ENCODE measurements around the gene NBAS.

GRCh38 chr2:15271276-15271675, 289.9 kb downstream of the NBAS start:
- TF ChIP-seq, protein P1, sequence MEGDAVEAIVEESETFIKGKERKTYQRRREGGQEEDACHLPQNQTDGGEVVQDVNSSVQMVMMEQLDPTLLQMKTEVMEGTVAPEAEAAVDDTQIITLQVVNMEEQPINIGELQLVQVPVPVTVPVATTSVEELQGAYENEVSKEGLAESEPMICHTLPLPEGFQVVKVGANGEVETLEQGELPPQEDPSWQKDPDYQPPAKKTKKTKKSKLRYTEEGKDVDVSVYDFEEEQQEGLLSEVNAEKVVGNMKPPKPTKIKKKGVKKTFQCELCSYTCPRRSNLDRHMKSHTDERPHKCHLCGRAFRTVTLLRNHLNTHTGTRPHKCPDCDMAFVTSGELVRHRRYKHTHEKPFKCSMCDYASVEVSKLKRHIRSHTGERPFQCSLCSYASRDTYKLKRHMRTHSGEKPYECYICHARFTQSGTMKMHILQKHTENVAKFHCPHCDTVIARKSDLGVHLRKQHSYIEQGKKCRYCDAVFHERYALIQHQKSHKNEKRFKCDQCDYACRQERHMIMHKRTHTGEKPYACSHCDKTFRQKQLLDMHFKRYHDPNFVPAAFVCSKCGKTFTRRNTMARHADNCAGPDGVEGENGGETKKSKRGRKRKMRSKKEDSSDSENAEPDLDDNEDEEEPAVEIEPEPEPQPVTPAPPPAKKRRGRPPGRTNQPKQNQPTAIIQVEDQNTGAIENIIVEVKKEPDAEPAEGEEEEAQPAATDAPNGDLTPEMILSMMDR (IDR thresholded peaks at IDR 0.05; ENCODE audit: poor library complexity, severe bottlenecking): no peak
- TF ChIP-seq MXI1 (conservative IDR thresholded peaks at IDR 0.05; ENCODE audit: poor library complexity, severe bottlenecking) (no peak), EZH2 (IDR thresholded peaks at IDR 0.05; ENCODE audit: borderline replicate concordance, insufficient read depth, low read length, poor library complexity, severe bottlenecking) (no peak), POLR2AphosphoS5 (IDR thresholded peaks at IDR 0.05) (no peak), REST (IDR thresholded peaks at IDR 0.05; ENCODE audit: borderline replicate concordance) (no peak), TAF1 (IDR thresholded peaks at IDR 0.05; ENCODE audit: low read depth) (no peak), RAD21 (conservative IDR thresholded peaks at IDR 0.05) (no peak)

Data from neural cell (in vitro differentiated cells).